CD4-positive, alpha-beta T cell treated with Interleukin-21 for 1 hour (primary cell): ENCODE data around the gene TYK2.

Experiments used
- DNase-seq: peaks from one replicate; pipeline ENCODE4 v3.0.0-alpha.2; 2020

The TYK2 gene

GRCh38 chr19:10305139-10305806, 75.1 kb downstream of the TYK2 start:
- DNase-seq = no peak
